Measurements from ENCODE around the gene MTCH1. TPM values are rescaled to one million over a fixed set of nuclear protein-coding genes. Genes with fewer than 3 reads are reported as not detected.
A peak's percentile ranks its signal among the peaks of the same experiment; 100 is the strongest.

Gene MTCH1
- total and polyA plus RNA-seq, 2 experiments from 2014 or later: 108 to 271 TPM

GRCh38 chr6:36929152-36929551, 56.8 kb downstream of the MTCH1 start:
- ATAC-seq (peak; percentile 54), DNase-seq (ENCODE audit: low spot score) (no peak)

More at GRCh38 chr6:36929152-36929551, 56.8 kb downstream of the MTCH1 start:
- Histone ChIP-seq H3K27me3 (ENCODE audit: insufficient read depth) (no peaks in the 10 kb centered on the region), H3K4me3 (no peak overlapping the region), H3F3A (replicated peaks; ENCODE audit: low read depth) (no peaks in the 10 kb centered on the region), H2AFZ (no peak overlapping the region), H3K36me3 (ENCODE audit: insufficient read depth) (no peaks in the 10 kb centered on the region), H3K27ac (ENCODE audit: low read depth) (no peak overlapping the region), H3K9me2 (ENCODE audit: insufficient read depth) (no peaks in the 10 kb centered on the region), H3K79me2 (replicated peaks; ENCODE audit: insufficient read depth) (no peaks in the 10 kb centered on the region), H4K20me1 (replicated peaks; ENCODE audit: insufficient read depth) (no peaks in the 10 kb centered on the region), H3K4me2 (no peak overlapping the region), H3K4me1 (ENCODE audit: insufficient read depth) (peaks cover 4% of the 10 kb centered on the region; the same call in 1 of the 2 replicates)
- no peaks in the 10 kb centered on the region for H3K9me3 Mint-ChIP-seq
- H3K27me3 Mint-ChIP-seq (ENCODE audit: insufficient read depth, low read depth, poor library complexity): no peaks in the 10 kb centered on the region
- H3K36me3 Mint-ChIP-seq (ENCODE audit: low read depth): no peaks in the 10 kb centered on the region
- no peak for TF ChIP-seq ZNF462 (CRISPR knock-in tag; IDR thresholded peaks at IDR 0.05)
- TF ChIP-seq CREB1 (CRISPR knock-in tag; IDR thresholded peaks at IDR 0.05; ENCODE audit: low read depth): no peak
- no peak for TF ChIP-seq REST (IDR thresholded peaks at IDR 0.05; ENCODE audit: unreplicated experiment)
- H3K4me3 Mint-ChIP-seq: no peak overlapping the region
- H3K27ac Mint-ChIP-seq: no peak overlapping the region
- peaks cover 7% of the 10 kb centered on the region for H3K4me1 Mint-ChIP-seq
